ENCODE measurements around the gene MYOCOS. TPM values are rescaled to one million over a fixed set of nuclear protein-coding genes. Genes with fewer than 3 reads are reported as not detected.

Gene MYOCOS
- total RNA-seq, 1 donor from 2014 or later, result 0.21 TPM

DNA sequence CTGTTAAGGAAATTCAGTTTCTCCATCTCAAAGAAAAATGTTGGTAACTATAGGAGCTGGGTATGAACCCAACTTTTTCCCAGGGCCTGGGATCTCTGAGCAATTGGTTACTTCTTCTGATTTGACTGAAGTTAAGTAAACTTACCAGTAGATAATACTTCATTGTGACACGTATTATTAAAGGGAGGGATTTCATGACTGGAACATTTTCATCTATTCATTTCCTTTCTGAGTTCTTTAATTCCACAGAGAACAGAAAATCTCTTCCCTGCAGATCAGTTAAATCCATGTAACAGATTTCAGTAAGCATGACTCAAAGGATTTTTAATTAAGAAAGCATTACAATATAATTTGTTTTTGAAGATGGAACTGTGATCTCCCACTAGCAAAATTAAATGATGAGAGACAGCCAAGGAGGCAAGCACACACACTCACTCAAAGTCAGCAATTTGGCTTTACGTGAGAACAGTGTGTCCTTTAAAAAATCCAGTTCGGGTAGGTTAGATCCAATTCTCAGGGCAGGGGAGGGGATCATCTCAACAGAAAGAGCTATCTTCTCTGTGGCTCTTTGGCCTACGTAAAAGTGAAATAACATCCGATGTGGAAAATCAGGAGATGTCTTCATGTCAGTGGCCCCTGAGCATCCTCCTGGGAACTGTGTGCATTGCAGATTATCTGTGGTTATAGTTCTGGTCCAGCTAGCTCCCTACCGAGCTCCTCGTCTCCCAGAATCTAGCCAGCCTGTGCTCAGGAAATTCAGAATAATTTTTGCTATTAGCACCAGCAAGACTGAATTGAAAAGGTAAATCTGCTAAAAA, 41.2 kb downstream of the MYOCOS start:
- Mint-ChIP-seq H3K4me3 (no peak overlapping the region), H3K27me3 (ENCODE audit: low read depth) (no peaks in the 10 kb centered on the region), H3K4me1 (no peaks in the 10 kb centered on the region), H3K9me3 (no peaks in the 10 kb centered on the region), H3K36me3 (ENCODE audit: low read depth) (no peaks in the 10 kb centered on the region), H3K27ac (ENCODE audit: unreplicated experiment) (no peak overlapping the region)
- DNase-seq (ENCODE audit: low read depth, low spot score), result no peak
- TF ChIP-seq, protein P1, sequence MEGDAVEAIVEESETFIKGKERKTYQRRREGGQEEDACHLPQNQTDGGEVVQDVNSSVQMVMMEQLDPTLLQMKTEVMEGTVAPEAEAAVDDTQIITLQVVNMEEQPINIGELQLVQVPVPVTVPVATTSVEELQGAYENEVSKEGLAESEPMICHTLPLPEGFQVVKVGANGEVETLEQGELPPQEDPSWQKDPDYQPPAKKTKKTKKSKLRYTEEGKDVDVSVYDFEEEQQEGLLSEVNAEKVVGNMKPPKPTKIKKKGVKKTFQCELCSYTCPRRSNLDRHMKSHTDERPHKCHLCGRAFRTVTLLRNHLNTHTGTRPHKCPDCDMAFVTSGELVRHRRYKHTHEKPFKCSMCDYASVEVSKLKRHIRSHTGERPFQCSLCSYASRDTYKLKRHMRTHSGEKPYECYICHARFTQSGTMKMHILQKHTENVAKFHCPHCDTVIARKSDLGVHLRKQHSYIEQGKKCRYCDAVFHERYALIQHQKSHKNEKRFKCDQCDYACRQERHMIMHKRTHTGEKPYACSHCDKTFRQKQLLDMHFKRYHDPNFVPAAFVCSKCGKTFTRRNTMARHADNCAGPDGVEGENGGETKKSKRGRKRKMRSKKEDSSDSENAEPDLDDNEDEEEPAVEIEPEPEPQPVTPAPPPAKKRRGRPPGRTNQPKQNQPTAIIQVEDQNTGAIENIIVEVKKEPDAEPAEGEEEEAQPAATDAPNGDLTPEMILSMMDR (conservative IDR thresholded peaks at IDR 0.05), result no peak

- no peak for DNase-seq (ENCODE audit: low read depth, low spot score)
- Mint-ChIP-seq H3K9me3 (no peaks in the 10 kb centered on the region), H3K4me3 (no peak overlapping the region), H3K27me3 (ENCODE audit: low read depth) (no peaks in the 10 kb centered on the region), H3K36me3 (ENCODE audit: low read depth) (no peaks in the 10 kb centered on the region), H3K4me1 (no peaks in the 10 kb centered on the region), H3K27ac (ENCODE audit: unreplicated experiment) (no peak overlapping the region)
- TF ChIP-seq, protein P1 (conservative IDR thresholded peaks at IDR 0.05), result no peak
Observed at GRCh38 chr1:171663854-171664575, 42.0 kb downstream of the MYOCOS start.

- Mint-ChIP-seq H3K27me3 (ENCODE audit: low read depth) (no peaks in the 10 kb centered on the region), H3K4me1 (no peaks in the 10 kb centered on the region), H3K4me3 (no peak overlapping the region), H3K27ac (ENCODE audit: unreplicated experiment) (no peak overlapping the region), H3K36me3 (ENCODE audit: low read depth) (no peaks in the 10 kb centered on the region), H3K9me3 (no peaks in the 10 kb centered on the region)
- TF ChIP-seq, protein P1 (conservative IDR thresholded peaks at IDR 0.05), result no peak
- DNase-seq (ENCODE audit: low read depth, low spot score), result no peak
Observed at GRCh38 chr1:171664976-171665375, 42.9 kb downstream of the MYOCOS start.

DNA sequence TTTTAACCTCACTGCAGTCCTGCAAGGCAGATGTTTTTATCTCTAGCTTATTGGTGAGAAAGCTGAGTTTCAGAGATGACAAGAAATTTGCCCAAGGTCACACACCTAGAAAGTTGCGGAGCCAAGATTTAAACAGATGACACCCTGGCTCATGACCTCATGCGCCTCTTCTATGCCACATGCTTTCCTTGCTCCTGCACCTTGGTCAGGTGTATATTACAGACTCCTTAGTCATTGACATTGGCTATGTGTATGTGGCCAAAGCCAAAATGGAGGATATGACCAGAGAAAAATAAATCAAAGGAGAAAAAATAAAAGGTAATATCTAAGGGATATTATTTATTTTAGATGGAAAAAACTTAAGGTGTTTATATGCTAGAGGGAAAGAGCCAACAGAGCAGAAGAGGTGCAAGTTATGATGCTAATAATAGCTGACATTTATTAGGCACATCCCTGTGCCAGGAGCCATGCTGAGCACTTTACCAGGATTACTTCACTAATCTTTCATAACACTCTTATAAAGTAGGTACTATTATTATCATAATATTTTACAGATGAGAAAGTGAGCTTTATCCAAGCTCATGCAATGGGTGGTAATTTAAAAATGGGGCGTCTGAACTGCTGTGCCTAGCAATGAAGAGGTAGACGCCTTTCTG, 44.2 kb downstream of the MYOCOS start:
- H3K27ac Mint-ChIP-seq (ENCODE audit: unreplicated experiment), result no peak overlapping the region
- no peak overlapping the region for H3K4me3 Mint-ChIP-seq
- H3K27me3 Mint-ChIP-seq (ENCODE audit: low read depth), result no peaks in the 10 kb centered on the region
- DNase-seq (ENCODE audit: low read depth, low spot score), result no peak
- TF ChIP-seq, protein P1 (conservative IDR thresholded peaks at IDR 0.05), result no peak
- H3K9me3 Mint-ChIP-seq, result no peaks in the 10 kb centered on the region
- no peaks in the 10 kb centered on the region for H3K36me3 Mint-ChIP-seq (ENCODE audit: low read depth)
- H3K4me1 Mint-ChIP-seq, result no peaks in the 10 kb centered on the region

DNA sequence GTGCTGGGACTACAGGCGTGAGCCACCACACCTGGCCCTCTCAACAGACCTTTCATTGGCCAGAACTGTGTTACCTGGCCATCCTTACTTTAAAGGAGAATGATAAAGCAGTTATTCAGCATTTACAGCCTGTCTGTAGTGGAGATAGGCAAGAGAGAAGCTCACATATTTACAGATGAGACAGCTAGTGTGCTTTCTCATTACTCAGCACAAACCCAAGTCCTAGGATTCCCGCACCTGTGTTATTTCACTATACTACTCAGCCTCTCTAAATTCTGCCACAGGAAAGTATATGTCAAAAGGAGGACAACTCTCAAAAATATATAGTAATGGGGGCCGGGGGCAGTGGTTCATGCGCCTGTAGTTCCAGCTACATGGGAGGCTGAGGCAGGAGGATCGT, 46.3 kb downstream of the MYOCOS start:
- Mint-ChIP-seq H3K9me3 (peaks cover 5% of the 10 kb centered on the region), H3K27ac (ENCODE audit: unreplicated experiment) (no peak overlapping the region), H3K36me3 (ENCODE audit: low read depth) (no peaks in the 10 kb centered on the region), H3K4me3 (no peak overlapping the region), H3K4me1 (no peaks in the 10 kb centered on the region), H3K27me3 (ENCODE audit: low read depth) (no peaks in the 10 kb centered on the region)
- TF ChIP-seq, protein P1 (conservative IDR thresholded peaks at IDR 0.05), result no peak
- no peak for DNase-seq (ENCODE audit: low read depth, low spot score)
